ENCODE measurements around the gene HDHD2.
"Not testable (repeated sequence)": the region's sequence is repeated elsewhere in the genome, so short reads cannot be mapped to it uniquely, and the experiment has no call there.

Gene HDHD2

DNA sequence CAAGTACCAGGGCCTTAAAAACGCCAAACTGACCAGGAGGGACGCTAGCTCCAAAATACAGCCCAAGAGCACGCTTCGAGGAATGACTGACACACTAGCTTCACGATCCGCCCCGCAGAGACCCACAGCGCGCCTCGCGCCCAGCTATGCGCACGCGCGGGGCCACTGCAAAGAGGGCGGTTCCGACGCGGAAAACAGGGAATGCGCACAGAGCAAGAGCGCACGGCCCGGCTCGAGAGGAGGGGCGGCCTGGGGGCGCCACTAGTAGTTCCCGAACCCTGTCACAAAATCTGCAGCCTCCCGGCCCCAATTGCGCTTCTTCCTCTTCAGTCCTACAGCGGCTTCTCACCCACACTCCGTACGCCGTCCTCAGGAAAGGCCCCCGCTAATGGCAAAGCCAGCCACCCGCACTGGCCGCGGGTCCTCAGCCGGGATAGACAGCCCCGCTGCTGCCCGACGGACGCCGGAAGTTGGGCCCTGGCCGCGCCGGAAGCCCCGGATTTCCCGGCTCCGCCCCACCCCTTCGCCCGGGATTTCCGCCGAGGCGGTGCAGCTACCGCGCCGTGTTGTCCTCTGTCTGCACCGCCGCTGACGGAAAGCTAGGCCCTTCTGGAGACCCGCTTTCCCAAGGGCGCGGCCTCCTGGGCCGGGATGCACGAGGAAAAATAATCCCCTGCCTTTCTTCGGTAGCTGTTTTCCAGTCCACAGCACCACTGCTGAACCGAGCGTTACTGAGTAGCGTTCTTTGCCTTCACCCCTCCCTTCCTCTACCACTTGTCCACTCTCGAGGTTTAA lies at the start of gene HDHD2:
TSS of gene HDHD2 (minus strand) at position 472 of the 795 bp plus-strand sequence. CDS start 14,061 bp downstream, outside the sequence.
- DNase-seq (ENCODE audit: low read depth in 3 of 3) = peak; percentile 59 to 66 (median 60)

GRCh38 chr18:47195961-47196360 lies 45.7 kb upstream of the HDHD2 start:
- DNase-seq (ENCODE audit: low read depth in 3 of 3) = not testable (repeated sequence)

GRCh38 chr18:47191961-47192360 lies 41.7 kb upstream of the HDHD2 start:
- DNase-seq (ENCODE audit: low read depth in 3 of 3) = no peak

DNA sequence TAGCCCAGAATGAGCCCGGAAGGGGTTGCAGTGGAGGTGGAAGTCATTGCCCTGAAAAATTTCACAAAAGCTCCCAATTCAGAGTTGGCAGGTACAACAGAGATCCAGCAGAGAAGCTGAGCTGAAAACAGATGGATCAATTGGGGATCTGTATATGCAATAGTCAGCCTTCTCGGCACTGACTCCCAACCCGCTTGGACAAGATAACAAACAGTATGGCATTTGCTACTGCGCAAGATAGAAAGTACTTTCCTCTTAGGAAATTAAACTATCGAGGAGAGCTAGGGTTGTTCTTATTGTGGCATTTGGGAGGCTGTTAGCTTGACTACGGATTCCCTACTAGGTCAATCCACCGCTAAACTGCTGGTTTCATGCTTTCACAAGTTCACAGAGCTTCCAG lies 37.4 kb upstream of the HDHD2 start:
- DNase-seq (ENCODE audit: low read depth in 3 of 3) = no peak

- DNase-seq (ENCODE audit: low read depth in 3 of 3) = no peak
Observed at GRCh38 chr18:47184419-47185050, 34.2 kb upstream of the HDHD2 start.

- not testable (repeated sequence) for DNase-seq (ENCODE audit: low read depth in 3 of 3)
Observed at GRCh38 chr18:47182156-47182555, 31.9 kb upstream of the HDHD2 start.

DNA sequence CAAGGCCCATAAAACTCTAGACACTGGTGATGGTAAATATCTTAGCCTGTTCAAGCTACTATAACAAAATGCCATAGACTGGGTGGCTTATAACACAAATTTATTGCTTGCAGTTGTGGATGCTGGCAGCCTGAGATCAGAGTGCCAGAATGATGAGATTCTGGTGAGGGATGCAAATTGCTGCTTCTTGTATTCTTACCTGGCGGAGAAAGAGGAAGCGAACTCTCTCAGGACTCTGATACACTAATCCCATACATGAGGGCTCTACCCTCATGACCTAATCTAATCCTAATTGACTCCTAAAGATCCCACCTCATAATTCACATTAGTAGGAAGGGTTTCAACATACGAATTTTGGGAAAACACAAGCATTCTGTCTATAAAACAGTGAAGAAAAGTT lies 30.5 kb upstream of the HDHD2 start:
- DNase-seq (ENCODE audit: low read depth in 3 of 3) = no peak

GRCh38 chr18:47179520-47179919 lies 29.2 kb upstream of the HDHD2 start:
- DNase-seq (ENCODE audit: low read depth in 3 of 3) = no peak

DNA sequence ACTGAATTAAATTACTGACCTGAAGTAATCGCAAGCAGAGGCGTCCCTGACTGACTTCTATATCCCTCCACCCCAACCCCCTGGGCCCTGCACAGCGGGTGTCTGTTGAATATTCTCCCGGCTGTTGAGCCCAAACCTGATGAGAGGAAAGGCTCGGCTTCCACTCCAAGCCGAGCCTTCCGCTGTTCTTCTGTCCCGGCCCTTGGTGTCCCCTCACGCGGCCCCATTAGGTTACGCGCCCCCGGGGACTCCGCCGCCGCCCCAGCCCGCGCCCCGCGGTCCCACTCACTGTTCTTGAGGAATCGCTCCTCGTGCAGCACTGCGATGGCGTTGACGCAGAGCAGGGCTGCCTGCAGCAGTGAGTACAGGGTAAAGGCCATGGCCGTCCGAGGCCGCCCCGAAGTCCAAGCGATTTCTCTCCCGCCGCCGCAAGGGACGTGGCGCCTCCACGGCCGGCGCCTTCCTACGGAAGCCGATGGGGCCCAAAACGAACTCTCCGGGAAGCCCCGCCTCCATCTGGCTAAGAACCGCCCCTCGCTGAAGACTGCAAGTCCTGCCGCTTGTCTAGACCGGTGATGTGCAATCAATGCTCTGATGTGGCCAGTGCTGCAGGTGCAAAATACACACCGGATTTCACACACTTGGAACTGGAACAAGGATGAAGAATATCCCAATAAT lies 25.7 kb upstream of the HDHD2 start, which contains the start of gene IER3IP1:
TSS of gene IER3IP1 (minus strand) at position 467 of the 678 bp plus-strand sequence. CDS start at position 380, 87 bp downstream.
- peak; percentile 79 to 81 (median 80) for DNase-seq (ENCODE audit: low read depth in 3 of 3)

GRCh38 chr18:47175283-47175897 lies 25.1 kb upstream of the HDHD2 start:
- DNase-seq (ENCODE audit: low read depth in 3 of 3) = no peak

DNA sequence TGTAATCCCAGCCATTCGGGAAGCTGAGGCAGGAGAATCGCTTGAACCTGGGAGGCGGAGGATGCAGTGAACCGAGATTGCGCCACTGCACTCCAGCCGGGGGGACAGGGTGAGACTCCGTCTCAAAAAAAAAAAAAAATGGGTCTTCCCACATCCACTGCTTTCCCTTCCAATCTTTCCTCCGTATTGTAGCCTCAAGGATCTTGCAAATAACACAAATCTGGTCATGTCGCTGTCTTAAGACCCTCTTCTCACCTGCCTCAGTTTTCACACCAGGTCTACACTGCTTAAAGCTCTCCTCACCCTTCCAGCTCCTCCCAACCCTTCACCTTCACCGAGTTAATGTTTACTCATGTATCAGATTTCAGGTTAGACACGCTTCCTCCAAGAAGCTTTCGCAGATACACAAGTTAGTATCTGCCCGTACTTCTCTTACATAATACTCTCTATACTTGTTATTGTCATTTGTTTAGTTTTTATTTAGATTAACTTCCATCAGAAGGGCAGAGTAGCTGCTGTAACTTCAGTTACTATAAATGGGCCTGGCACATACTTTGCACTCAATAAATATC lies 24.3 kb upstream of the HDHD2 start:
- no peak for DNase-seq (ENCODE audit: low read depth in 3 of 3)

DNA sequence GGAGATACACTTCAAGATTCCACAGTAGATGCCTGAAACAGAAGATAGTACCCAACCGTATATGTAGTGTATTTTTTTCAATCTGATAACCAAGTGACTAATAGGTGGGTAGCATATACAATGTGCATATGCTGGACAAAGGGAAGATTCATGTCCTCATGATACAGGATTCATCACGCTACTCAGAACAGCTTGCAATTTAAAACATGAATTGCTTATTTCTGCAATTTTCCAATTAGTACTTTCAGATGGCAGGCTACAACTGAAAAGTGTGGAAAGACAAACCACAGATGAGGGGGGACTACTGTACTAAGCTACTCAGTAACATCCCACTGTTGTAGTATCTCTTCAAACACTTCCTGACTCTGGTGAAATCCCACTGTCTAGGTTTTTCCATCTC lies 22.2 kb upstream of the HDHD2 start:
- DNase-seq (ENCODE audit: low read depth in 3 of 3) = no peak

DNA sequence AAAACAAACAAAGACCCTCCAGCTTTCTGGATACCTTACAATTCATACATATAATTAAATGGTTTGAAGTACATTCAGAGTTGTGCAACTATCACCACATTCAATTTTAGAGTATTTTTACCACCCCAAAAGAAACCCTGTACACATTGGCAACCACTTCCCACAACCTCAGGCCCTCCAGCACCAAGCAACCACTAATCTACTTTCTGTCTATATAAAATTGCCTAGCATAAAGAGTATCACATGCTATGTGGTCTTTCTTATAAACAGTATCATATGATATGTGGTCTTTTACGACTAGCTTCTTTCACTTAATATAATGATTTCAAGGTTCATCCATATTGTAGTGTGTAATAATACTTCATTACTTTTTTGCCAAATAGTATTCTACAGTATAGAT lies 18.6 kb upstream of the HDHD2 start:
- DNase-seq (ENCODE audit: low read depth in 3 of 3) = no peak

DNA sequence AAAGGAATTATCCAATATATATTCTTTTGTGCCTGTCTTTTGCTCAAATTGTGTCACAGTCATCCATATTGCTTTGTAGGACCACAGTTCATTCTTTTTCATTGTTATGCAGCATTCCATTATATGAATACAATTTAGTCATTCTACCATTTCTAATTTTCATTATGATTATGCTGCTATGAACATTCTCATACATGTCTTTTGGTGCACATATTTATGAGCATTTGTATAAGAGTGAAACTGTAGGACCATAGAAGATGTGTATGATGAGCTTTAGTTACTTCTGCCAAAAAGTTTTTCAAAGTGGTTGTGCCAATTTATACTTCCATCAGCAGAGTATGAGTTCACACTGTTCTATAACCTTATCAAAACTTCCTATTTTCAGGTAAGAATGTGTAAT lies 18.2 kb upstream of the HDHD2 start:
- no peak for DNase-seq (ENCODE audit: low read depth in 3 of 3)

- DNase-seq (ENCODE audit: low read depth in 3 of 3) = no peak
Observed at GRCh38 chr18:47166294-47166693, 16.0 kb upstream of the HDHD2 start.

GRCh38 chr18:47163241-47163640 lies 12.9 kb upstream of the HDHD2 start:
- DNase-seq (ENCODE audit: low read depth in 3 of 3) = no peak

GRCh38 chr18:47160256-47160655 lies 10.0 kb upstream of the HDHD2 start:
- no peak for DNase-seq (ENCODE audit: low read depth in 3 of 3)

- DNase-seq (ENCODE audit: low read depth in 3 of 3) = not testable (repeated sequence)
Observed at GRCh38 chr18:47158404-47158803, 8.1 kb upstream of the HDHD2 start.

DNA sequence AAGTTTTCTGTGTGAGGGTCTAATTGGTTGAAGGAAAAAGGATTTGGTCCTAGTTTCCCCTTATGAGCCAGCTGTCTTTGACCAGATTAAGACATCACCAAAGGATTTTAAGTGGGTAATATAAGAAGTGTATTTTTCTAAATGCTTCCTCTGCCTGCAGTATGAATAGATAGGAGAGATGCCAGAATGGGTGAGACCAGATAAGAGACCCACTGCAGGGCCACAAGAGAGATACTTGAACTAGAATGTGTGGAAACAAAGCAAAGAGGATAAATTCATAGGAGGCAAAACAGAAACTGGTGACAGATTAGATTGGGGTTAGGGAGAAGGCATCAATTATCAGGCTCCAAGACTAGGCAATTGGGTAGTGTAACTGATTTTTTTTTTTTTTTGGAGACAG lies 1.1 kb upstream of the HDHD2 start:
- DNase-seq (ENCODE audit: low read depth in 3 of 3) = no peak

DNA sequence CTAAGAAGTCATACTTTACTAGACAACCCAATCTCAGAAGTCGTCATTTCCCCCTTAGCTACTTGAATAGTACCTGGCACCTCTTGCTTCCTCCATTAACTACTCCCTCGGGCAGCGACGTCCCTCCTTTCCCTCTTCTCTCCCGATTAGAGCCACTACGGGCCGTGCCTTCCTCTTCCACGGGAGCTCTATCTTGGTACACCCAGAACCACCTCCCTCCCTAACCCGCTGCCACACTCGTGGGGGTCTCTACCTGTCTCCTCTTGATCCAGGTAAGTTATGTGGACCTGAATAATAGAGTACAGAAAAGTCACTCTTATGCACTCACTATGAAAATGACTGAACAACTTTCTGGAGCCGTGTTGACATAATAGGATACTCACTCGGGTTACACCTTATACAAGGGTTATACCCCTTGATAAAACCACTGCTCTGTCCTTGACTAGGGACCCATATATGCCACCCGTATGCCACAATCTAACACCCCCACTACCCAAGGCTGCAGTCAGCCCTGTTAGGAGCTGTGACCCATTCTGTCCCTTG lies 595 bp upstream of the HDHD2 start:
- no peak for DNase-seq (ENCODE audit: low read depth in 3 of 3)

DNA sequence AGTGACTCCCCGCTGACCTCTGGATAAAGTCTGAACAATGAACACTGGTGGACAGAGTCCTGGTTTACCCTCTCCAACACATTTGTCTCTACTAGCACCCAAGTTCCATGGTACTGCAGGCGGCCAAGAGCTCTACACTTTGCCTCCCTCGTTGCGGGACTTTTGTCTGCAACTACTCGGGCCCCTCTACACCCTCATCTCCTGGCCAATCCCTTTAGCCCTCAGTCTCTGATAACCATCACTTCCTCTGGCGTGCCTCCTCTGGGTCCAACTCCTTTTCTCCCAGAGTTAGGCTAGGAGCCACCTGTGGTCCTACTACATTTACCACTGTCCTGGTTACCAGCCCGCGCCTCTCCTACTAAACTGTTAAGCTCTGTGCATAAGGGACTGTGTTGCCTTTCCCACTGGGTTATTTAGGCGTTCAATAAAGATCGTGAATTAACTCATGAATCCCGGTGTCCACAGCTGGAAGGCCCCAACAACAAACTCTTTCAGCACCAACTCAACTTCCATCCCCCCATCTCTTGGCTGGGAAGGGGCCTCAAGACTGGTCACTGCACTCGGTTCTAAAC lies 757 bp downstream of the HDHD2 start:
- no peak for DNase-seq (ENCODE audit: low read depth in 3 of 3)
